Panc1 (cell line): ENCODE results near the gene XXYLT1. TPM values are rescaled to one million over a fixed set of nuclear protein-coding genes. Genes with fewer than 3 reads are reported as not detected.

Source experiments
- ATAC-seq: fragments of 200-7000 bp; cut with Tn5 transposase; 2 replicates; pipeline ENCODE4 v1.9.1; 2020; ENCODE audit warnings: mild to moderate bottlenecking, moderate library complexity
- BruUV-seq: library from RNA; stranded (reverse); fragments of 400-500 nt; replicated peaks from 2 replicates; lab custom pipeline; 2021; lab: Mats Ljungman, UMichigan
- CTCF ChIA-PET: fragments of 300-600 bp; sonication (Branson Sonifier 250); formaldehyde crosslinking; loops from one replicate; lab custom pipeline; 2022; ENCODE audit warnings: antibody characterized with exemption; lab: Charles Lee
- POLR2A ChIA-PET: fragments of 300-600 bp; sonication (Branson Sonifier 250); formaldehyde crosslinking; loops from one replicate; lab custom pipeline; 2022; ENCODE audit warnings: antibody characterized with exemption; lab: Charles Lee
- DNase-seq: peaks from one replicate; pipeline ENCODE4 v3.0.0-alpha.2; 2010; ENCODE audit warnings: low read depth, low spot score
- H3K27ac ChIP-seq: 2 replicates; pipeline ENCODE4 v1.5.1; 2011; ENCODE audit warnings: mild to moderate bottlenecking, low read length, inconsistent platforms
- H3K27me3 ChIP-seq: fragments of 200-500 bp; sonication (Bioruptor generic); 2 replicates; pipeline ENCODE4 v1.6.0; 2014; ENCODE audit warnings: low read length, inconsistent platforms; ENCODE audit not compliant: control insufficient read depth, insufficient read depth
- H3K36me3 ChIP-seq: fragments of 200-500 bp; sonication (Bioruptor generic); 2 replicates; pipeline ENCODE4 v1.5.1; 2014; ENCODE audit warnings: inconsistent platforms, mild to moderate bottlenecking, low read length, moderate library complexity; ENCODE audit not compliant: control insufficient read depth, insufficient read depth
- H3K4me1 ChIP-seq: 2 replicates; pipeline ENCODE4 v1.5.1; 2011; ENCODE audit warnings: inconsistent platforms, mild to moderate bottlenecking, low read length, moderate library complexity; ENCODE audit not compliant: control insufficient read depth, insufficient read depth
- H3K4me3 ChIP-seq, 2 experiments: 2 replicates each; pipeline ENCODE4 v1.5.1; 2011 to 2012; ENCODE audit warnings: low read depth in 2 of 2, low read length in 2 of 2, mild to moderate bottlenecking in 2 of 2, inconsistent platforms in 1 of 2, moderate library complexity in 1 of 2
- H3K9me3 ChIP-seq: fragments of 200-500 bp; sonication (Bioruptor generic); 2 replicates; pipeline ENCODE4 v1.5.1; 2014; ENCODE audit warnings: low read depth, mild to moderate bottlenecking, inconsistent platforms, low read length, moderate library complexity; ENCODE audit not compliant: control insufficient read depth, insufficient read depth
- CTCF ChIP-seq: fragments of 450-650 bp; IDR thresholded peaks from 2 replicates; pipeline ENCODE4 v1.5.1; 2017; ENCODE audit warnings: mild to moderate bottlenecking
- POLR2AphosphoS5 ChIP-seq: IDR thresholded peaks from 2 replicates; pipeline ENCODE4 v1.6.1; 2012; ENCODE audit warnings: mild to moderate bottlenecking, low read depth, low read length, moderate library complexity
- REST ChIP-seq, 2 experiments: IDR thresholded peaks; 2 replicates each; pipeline ENCODE4 v1.6.1; 2011 to 2012; ENCODE audit warnings: low read depth in 2 of 2, control low read depth in 1 of 2, low read length in 1 of 2, mild to moderate bottlenecking in 1 of 2, moderate library complexity in 1 of 2; ENCODE audit not compliant: insufficient read depth in 1 of 2
- SIN3A ChIP-seq: IDR thresholded peaks from 2 replicates; pipeline ENCODE4 v1.6.1; 2012; ENCODE audit warnings: low read depth, mild to moderate bottlenecking, low read length, moderate library complexity, borderline replicate concordance; ENCODE audit not compliant: insufficient read depth
- TCF7L2 ChIP-seq: IDR thresholded peaks from 2 replicates; pipeline ENCODE4 v1.6.1; 2011; ENCODE audit warnings: mild to moderate bottlenecking, low read depth, low read length, inconsistent platforms
- in situ Hi-C: cut with HindIII; loops from 2 replicates; pipeline ENCODE4 v1.10.0; 2016; ENCODE audit warnings: low sequenced_read_pairs, low pct_unique_long_range_greater_than_20kb
- intact Hi-C: fragments of 100-400 bp; cut with micrococcal nuclease; formaldehyde crosslinking; loops from one replicate; pipeline ENCODE4 v1.10.0; 2022; ENCODE audit not compliant: unreplicated experiment
- total RNA-seq: library from RNA; stranded (reverse); gene quantifications from one replicate; pipeline ENCODE4 v1.2.1, GENCODE V29; 2021; ENCODE audit not compliant: unreplicated experiment

XXYLT1 gene
- total RNA-seq, 1 experiment from 2014 or later, result 26.0 TPM

GRCh38 chr3:195153653-195154052 is 117.3 kb downstream of the XXYLT1 start:
- intact Hi-C loops (loop anchor here (10.0 kb wide), 1 partner anchor 101 kb away; no protein-coding TSS in a partner anchor), in situ Hi-C loops (no loop called here)
- H3K27me3 ChIP-seq, result no peaks in the 10 kb centered on the region
- DNase-seq, result no peak
- peak overlapping the region; percentile 87 for H3K27ac ChIP-seq
- no peak overlapping the region for H3K4me3 ChIP-seq
- H3K9me3 ChIP-seq, result no peaks in the 10 kb centered on the region
- ChIA-PET POLR2A (interaction anchor here (0.6 kb wide), 1 partner anchor 486 kb away, joined by 3 read pairs; no protein-coding TSS in a partner anchor), CTCF (interaction anchor here (0.6 kb wide), 1 partner anchor 400 kb away, joined by 4 read pairs; no protein-coding TSS in a partner anchor)
- no peak for TF ChIP-seq POLR2AphosphoS5
- TF ChIP-seq SIN3A, result no peak
- TF ChIP-seq REST (IDR thresholded peaks at IDR 0.05; ENCODE audit: insufficient read depth in 1 of 2, low read depth in 2 of 2, low read length in 1 of 2), result no peak
- no peak for TF ChIP-seq TCF7L2
- TF ChIP-seq CTCF, result no peak
- peaks cover 72% of the 10 kb centered on the region for H3K4me1 ChIP-seq
- H3K36me3 ChIP-seq, result no peaks in the 10 kb centered on the region
- no peak for ATAC-seq
- BruUV-seq, result no TSS peak

- Histone ChIP-seq H3K27ac (peak overlapping the region; percentile 86), H3K9me3 (no peaks in the 10 kb centered on the region), H3K4me3 (no peak overlapping the region), H3K36me3 (no peaks in the 10 kb centered on the region), H3K4me1 (peaks cover 77% of the 10 kb centered on the region), H3K27me3 (no peaks in the 10 kb centered on the region)
- DNase-seq, result no peak
- TF ChIP-seq REST (IDR thresholded peaks at IDR 0.05; ENCODE audit: insufficient read depth in 1 of 2, low read depth in 2 of 2, low read length in 1 of 2) (no peak), SIN3A (no peak), CTCF (no peak), TCF7L2 (no peak), POLR2AphosphoS5 (no peak)
- no peak for ATAC-seq
- ChIA-PET POLR2A (no interaction called here), CTCF (interaction anchor here (0.6 kb wide), 1 partner anchor 400 kb away, joined by 4 read pairs; no protein-coding TSS in a partner anchor)
- intact Hi-C loops (loop anchor here (10.0 kb wide), 1 partner anchor 102 kb away; no protein-coding TSS in a partner anchor), in situ Hi-C loops (no loop called here)
- BruUV-seq, result no TSS peak
Observed at GRCh38 chr3:195153130-195153529, 117.8 kb downstream of the XXYLT1 start.
